Measurements from ENCODE around the gene PDK3.

PDK3 gene

DNA sequence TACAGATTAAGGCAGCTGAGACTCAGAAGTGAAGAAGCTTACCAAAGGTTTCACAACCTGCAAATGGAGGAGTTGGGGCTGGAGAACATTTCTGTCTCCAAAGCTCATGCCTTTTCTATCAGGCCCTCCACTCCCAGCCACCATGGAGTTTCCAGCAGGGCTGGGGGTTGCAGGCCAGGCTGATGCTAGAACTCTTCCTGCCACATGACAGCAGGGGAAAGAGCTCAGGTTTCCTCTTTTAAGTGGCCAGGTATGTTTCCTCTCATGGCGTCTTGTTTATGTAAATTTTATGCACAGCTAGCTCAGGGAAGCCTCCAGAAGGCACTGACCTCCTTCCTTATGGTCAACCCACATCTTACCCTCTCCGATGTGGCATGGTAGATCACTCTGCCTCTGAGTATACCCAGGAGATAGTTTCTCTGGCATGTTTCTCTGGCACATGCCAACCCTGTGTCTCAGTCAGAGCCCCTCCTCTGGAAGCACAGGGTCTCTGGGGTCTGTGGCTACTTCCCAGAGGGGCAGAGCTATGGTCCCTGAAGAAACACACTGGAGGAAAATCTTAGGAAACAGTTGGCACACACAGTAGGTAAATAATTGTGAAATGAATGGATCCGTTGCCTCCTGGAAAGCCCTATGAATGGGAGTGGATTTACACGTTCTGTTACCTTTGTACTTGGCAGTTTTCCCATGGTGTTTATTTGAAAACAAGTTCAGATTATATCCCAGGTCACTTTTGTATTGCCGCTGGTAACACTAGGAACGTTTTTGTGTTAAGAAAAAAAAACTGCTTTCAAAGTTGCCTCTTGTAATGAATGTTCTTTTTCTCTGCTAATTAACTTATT lies 28.9 kb downstream of the PDK3 start:
- ATAC-seq (ENCODE audit: insufficient read depth, low read depth) (peak; percentile 51; the same call in 2 of the 3 replicates), DNase-seq (peak; percentile 18)
- Histone ChIP-seq H3K4me2 (ENCODE audit: insufficient read depth, low read length) (peak overlapping the region; percentile 64), H3K27ac (ENCODE audit: low read length) (peak overlapping the region; percentile 86), H3K9ac (ENCODE audit: low read depth, low read length) (peak overlapping the region; percentile 50), H3K79me2 (ENCODE audit: insufficient read depth, low read length) (peaks cover 22% of the 10 kb centered on the region), H3K9me3 (ENCODE audit: insufficient read depth, low read length, severe bottlenecking) (no peaks in the 10 kb centered on the region), H3K36me3 (ENCODE audit: insufficient read depth, low read length) (peaks cover 3% of the 10 kb centered on the region), H3K4me3 (ENCODE audit: low read depth in 1 of 2, low read length in 2 of 2) (peak overlapping the region in 1 of 2 experiments; percentile 38; a peak in 2 of 4 replicates), H4K20me1 (ENCODE audit: insufficient read depth, low read length) (no peaks in the 10 kb centered on the region), H3K27me3 (ENCODE audit: insufficient read depth, low read length, poor library complexity) (no peaks in the 10 kb centered on the region), H3K4me1 (ENCODE audit: insufficient read depth, low read length) (peaks cover 28% of the 10 kb centered on the region), H2AFZ (ENCODE audit: low read depth, low read length) (peak overlapping the region; percentile 42; the same call in 1 of the 2 replicates)
- no peak for TF ChIP-seq EZH2 (IDR thresholded peaks at IDR 0.05; ENCODE audit: borderline replicate concordance, low read depth, low read length, severe bottlenecking)
- TF ChIP-seq, protein P1, sequence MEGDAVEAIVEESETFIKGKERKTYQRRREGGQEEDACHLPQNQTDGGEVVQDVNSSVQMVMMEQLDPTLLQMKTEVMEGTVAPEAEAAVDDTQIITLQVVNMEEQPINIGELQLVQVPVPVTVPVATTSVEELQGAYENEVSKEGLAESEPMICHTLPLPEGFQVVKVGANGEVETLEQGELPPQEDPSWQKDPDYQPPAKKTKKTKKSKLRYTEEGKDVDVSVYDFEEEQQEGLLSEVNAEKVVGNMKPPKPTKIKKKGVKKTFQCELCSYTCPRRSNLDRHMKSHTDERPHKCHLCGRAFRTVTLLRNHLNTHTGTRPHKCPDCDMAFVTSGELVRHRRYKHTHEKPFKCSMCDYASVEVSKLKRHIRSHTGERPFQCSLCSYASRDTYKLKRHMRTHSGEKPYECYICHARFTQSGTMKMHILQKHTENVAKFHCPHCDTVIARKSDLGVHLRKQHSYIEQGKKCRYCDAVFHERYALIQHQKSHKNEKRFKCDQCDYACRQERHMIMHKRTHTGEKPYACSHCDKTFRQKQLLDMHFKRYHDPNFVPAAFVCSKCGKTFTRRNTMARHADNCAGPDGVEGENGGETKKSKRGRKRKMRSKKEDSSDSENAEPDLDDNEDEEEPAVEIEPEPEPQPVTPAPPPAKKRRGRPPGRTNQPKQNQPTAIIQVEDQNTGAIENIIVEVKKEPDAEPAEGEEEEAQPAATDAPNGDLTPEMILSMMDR (IDR thresholded peaks at IDR 0.05; ENCODE audit: borderline replicate concordance, extremely low read depth, low read length, poor library complexity, severe bottlenecking), result no peak

DNA sequence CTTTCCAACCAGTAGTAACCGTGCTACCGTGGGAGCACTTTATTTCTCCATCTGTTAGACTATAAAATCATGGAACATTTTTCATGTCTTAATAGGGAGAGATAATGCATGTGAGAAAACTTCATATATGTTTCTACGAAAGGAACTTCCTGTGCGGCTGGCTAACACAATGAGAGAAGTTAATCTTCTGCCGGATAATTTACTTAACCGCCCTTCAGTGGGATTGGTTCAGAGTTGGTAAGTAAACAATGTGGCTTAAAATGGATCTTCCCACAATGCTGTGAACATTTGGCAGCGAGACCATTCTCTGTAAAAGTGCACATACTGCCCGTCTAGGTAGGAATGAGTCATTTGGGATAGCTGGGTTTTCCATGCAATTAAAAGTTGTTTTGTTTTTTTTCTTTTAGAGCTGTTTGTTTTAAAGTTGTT lies 29.6 kb downstream of the PDK3 start:
- H3K9ac ChIP-seq (ENCODE audit: low read depth, low read length), result peak overlapping the region; percentile 50
- peak overlapping the region; percentile 64 for H3K4me2 ChIP-seq (ENCODE audit: insufficient read depth, low read length)
- ATAC-seq (ENCODE audit: insufficient read depth, low read depth) (peak; percentile 94), DNase-seq (peak; percentile 44)
- H4K20me1 ChIP-seq (ENCODE audit: insufficient read depth, low read length), result no peaks in the 10 kb centered on the region
- peaks cover 21% of the 10 kb centered on the region for H3K79me2 ChIP-seq (ENCODE audit: insufficient read depth, low read length)
- H3K9me3 ChIP-seq (ENCODE audit: insufficient read depth, low read length, severe bottlenecking), result no peaks in the 10 kb centered on the region
- H3K4me3 ChIP-seq (ENCODE audit: low read depth in 1 of 2, low read length in 2 of 2), result peak overlapping the region in 1 of 2 experiments; percentile 38; a peak in 1 of 4 replicates
- peaks cover 28% of the 10 kb centered on the region for H3K4me1 ChIP-seq (ENCODE audit: insufficient read depth, low read length)
- peaks cover 8% of the 10 kb centered on the region for H3K36me3 ChIP-seq (ENCODE audit: insufficient read depth, low read length)
- H3K27ac ChIP-seq (ENCODE audit: low read length), result peak overlapping the region; percentile 86
- TF ChIP-seq EZH2 (IDR thresholded peaks at IDR 0.05; ENCODE audit: borderline replicate concordance, low read depth, low read length, severe bottlenecking), result no peak
- TF ChIP-seq, protein P1 (IDR thresholded peaks at IDR 0.05; ENCODE audit: borderline replicate concordance, extremely low read depth, low read length, poor library complexity, severe bottlenecking), result no peak
- no peaks in the 10 kb centered on the region for H3K27me3 ChIP-seq (ENCODE audit: insufficient read depth, low read length, poor library complexity)
- H2AFZ ChIP-seq (ENCODE audit: low read depth, low read length), result no peak overlapping the region

DNA sequence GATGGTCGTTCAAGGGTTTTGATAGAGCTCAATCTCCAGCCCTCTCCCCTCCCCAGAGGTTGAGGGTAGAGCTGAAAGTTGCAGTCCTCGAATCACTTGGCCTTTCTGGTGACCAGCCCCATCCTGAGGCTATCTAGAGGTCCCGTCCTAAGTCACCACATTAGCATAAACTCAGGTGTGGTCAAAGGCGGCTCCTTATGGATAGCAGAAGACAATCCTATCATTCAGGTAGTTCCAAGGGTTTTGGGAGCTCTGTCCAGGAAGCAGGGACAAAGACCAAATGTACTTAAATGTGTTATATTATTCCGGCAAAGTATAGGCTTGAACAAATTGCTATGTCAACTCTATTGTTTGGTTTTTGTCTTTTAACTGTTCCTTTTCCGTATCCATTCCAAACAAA lies 30.6 kb downstream of the PDK3 start:
- H3K9me3 ChIP-seq (ENCODE audit: insufficient read depth, low read length, severe bottlenecking), result no peaks in the 10 kb centered on the region
- H3K36me3 ChIP-seq (ENCODE audit: insufficient read depth, low read length), result peaks cover 10% of the 10 kb centered on the region
- H3K79me2 ChIP-seq (ENCODE audit: insufficient read depth, low read length), result 0 out of 2 replicates have a peak, but pooled peaks cover 11% of the 10 kb centered on the region
- no peak overlapping the region for H3K4me2 ChIP-seq (ENCODE audit: insufficient read depth, low read length)
- H3K4me3 ChIP-seq (ENCODE audit: low read depth in 1 of 2, low read length in 2 of 2), result no peak overlapping the region
- H3K9ac ChIP-seq (ENCODE audit: low read depth, low read length), result no peak overlapping the region
- peak overlapping the region; percentile 63; the same call in 1 of the 2 replicates for H3K27ac ChIP-seq (ENCODE audit: low read length)
- no peak for DNase-seq
- TF ChIP-seq, protein P1 (IDR thresholded peaks at IDR 0.05; ENCODE audit: borderline replicate concordance, extremely low read depth, low read length, poor library complexity, severe bottlenecking), result no peak
- no peak for TF ChIP-seq EZH2 (IDR thresholded peaks at IDR 0.05; ENCODE audit: borderline replicate concordance, low read depth, low read length, severe bottlenecking)
- H3K4me1 ChIP-seq (ENCODE audit: insufficient read depth, low read length), result peaks cover 28% of the 10 kb centered on the region
- ATAC-seq (ENCODE audit: insufficient read depth, low read depth), result no peak
- H2AFZ ChIP-seq (ENCODE audit: low read depth, low read length), result no peak overlapping the region
- H4K20me1 ChIP-seq (ENCODE audit: insufficient read depth, low read length), result no peaks in the 10 kb centered on the region
- H3K27me3 ChIP-seq (ENCODE audit: insufficient read depth, low read length, poor library complexity), result no peaks in the 10 kb centered on the region
